Measurements from ENCODE around the gene ADAMTS16.

Gene ADAMTS16

DNA sequence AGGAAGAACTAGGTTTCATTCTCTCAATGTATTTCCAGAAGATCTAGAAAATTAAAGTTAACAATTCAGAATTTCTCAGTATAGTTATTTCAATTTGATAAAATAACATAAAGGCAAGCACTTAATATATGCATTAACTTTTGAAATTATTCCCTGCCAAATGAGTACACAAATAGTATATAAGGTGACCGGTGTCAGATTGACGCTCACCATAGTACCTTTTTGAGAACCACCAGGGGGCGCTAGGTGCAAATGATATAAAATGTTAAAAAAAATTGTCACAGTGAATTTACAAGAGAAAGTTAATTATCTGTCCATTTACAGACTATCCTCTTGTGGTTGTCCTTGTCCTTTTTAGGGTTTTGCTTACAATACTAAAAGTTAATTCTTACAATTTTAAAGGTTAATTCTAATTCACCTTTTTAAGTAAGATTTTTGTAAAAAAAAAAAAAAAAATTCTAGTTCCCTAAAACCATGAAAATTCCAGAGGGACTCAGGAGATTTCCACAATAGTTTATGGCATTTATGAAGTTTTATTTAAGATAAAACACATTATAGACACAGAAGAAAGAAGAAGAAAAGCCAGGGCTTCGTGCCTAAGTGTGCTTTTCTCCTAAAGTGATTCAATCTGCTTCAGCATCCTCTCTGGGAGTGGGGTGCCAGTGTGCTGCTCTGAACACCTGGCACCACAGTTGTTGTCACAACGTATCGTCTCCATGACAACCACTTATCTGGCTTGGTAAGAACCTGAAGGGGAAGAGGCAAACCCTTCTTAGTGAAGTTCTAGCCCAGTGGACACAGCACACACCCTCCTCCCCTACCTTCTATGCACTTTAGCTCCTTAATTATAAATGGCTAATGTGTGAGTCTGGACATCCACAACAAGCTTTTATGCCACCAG lies 1.7 kb downstream of the ADAMTS16 start:
- no peak overlapping the region for H3K4me3 ChIP-seq (ENCODE audit: low read depth in 1 of 2, low read length in 2 of 2)
- no peak overlapping the region for H3K27ac ChIP-seq (ENCODE audit: low read depth, low read length)
- H3K9ac ChIP-seq (ENCODE audit: low read depth in 1 of 2, low read length in 2 of 2) = no peak overlapping the region
- no peaks in the 10 kb centered on the region for H3K9me3 ChIP-seq (ENCODE audit: control insufficient read depth in 1 of 2, low read length in 2 of 2)
- no peaks in the 10 kb centered on the region for H3K4me1 ChIP-seq (ENCODE audit: control insufficient read depth in 1 of 2, insufficient read depth in 2 of 2, low read length in 2 of 2)
- peaks cover 11 to 27% of the 10 kb centered on the region in 2 donors for H3K27me3 ChIP-seq (ENCODE audit: control insufficient read depth in 1 of 2, insufficient read depth in 2 of 2, low read length in 2 of 2)
- no peaks in the 10 kb centered on the region for H3K36me3 ChIP-seq (ENCODE audit: control insufficient read depth in 1 of 2, insufficient read depth in 2 of 2, low read length in 2 of 2)

DNA sequence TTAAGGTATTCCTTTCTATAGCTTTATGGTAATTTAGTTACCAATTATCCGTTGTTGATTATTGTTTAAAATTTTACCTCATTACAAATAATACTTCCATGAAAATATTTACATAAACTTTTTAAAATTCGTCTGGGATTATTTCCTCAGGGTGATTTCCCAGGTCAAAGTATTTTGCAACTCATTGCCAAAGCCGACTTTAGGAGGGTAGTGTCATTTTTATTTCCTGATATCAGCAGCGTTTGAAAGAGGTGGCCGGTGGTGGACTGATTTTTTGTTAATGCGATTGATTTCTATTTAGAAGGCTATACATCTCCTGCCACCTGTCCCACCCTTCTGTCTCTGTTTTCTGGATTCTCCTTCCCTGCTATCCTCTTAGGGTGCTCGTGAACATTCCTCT lies 4.3 kb downstream of the ADAMTS16 start:
- Histone ChIP-seq H3K9me3 (ENCODE audit: control insufficient read depth in 1 of 2, low read length in 2 of 2) (no peaks in the 10 kb centered on the region), H3K27me3 (ENCODE audit: control insufficient read depth in 1 of 2, insufficient read depth in 2 of 2, low read length in 2 of 2) (peaks cover 11 to 21% of the 10 kb centered on the region in 2 donors), H3K4me3 (ENCODE audit: low read depth in 1 of 2, low read length in 2 of 2) (no peak overlapping the region), H3K4me1 (ENCODE audit: control insufficient read depth in 1 of 2, insufficient read depth in 2 of 2, low read length in 2 of 2) (no peaks in the 10 kb centered on the region), H3K27ac (ENCODE audit: low read depth, low read length) (no peak overlapping the region), H3K9ac (ENCODE audit: low read depth in 1 of 2, low read length in 2 of 2) (no peak overlapping the region), H3K36me3 (ENCODE audit: control insufficient read depth in 1 of 2, insufficient read depth in 2 of 2, low read length in 2 of 2) (no peaks in the 10 kb centered on the region)

DNA sequence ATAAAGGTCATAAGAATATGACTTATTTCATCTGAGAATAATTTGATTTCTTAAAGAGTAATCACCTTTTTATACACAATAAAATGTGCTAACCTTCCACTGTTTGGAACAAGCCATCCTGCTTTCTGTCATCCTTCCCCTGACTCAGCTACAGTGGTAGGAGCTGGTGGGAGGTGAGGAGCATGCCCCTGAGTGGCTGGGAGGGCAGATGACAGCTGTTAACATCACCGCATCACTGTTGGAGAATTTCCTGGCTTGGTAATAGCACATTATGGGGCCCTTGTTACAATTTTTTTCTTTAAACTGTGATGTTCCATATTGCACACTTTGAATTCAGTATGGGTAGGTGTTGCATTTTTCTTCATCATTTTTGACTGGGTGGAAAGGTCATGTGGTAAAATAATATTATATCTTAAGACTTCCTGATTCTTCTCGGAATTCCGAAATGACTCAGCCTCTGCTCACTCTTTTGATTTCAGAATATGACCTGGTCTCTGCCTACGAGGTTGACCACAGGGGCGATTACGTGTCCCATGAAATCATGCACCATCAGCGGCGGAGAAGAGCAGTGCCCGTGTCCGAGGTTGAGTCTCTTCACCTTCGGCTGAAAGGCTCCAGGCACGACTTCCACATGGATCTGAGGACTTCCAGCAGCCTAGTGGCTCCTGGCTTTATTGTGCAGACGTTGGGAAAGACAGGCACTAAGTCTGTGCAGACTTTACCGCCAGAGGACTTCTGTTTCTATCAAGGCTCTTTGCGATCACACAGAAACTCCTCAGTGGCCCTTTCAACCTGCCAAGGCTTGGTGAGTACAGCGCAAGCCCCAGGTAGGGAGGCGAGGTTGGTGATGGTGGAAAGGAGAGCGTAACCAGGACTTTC lies 5.8 kb downstream of the ADAMTS16 start:
- Histone ChIP-seq H3K4me1 (ENCODE audit: control insufficient read depth in 1 of 2, insufficient read depth in 2 of 2, low read length in 2 of 2) (no peaks in the 10 kb centered on the region), H3K9me3 (ENCODE audit: control insufficient read depth in 1 of 2, low read length in 2 of 2) (peaks cover 0 to 4% of the 10 kb centered on the region in 2 donors)

DNA sequence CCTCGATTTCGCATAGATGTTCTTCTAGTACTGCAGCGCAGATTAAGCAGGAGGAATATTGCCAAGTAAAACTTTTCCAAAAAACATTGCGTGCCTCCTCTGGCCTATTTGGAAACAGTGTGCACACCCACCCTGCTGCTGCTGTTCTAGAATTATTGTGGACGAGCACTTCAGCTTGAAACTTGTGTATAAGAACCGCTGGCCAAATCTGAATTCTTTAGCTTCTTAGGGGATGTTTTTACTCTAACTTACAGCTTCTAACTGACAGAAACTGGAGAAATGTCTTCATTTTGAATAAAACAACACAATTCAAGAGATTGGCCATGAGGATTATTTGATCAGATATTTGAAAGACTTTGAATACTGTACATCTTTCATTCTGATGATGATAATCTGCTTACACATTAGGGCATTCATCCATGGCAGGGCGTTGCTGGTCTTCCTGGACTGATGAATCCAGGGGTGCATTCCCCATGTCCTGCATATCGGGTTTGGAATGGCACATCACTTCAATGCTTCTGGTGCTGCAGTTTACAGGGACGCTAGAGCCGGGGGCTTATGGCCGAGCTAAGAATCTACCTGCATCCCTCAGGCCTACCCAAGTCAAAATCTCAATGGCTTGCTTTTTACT lies 6.5 kb downstream of the ADAMTS16 start:
- peaks cover 0 to 4% of the 10 kb centered on the region in 2 donors for H3K9me3 ChIP-seq (ENCODE audit: control insufficient read depth in 1 of 2, low read length in 2 of 2)
- H3K27ac ChIP-seq (ENCODE audit: low read depth, low read length) = no peak overlapping the region
- no peak overlapping the region for H3K9ac ChIP-seq (ENCODE audit: low read depth in 1 of 2, low read length in 2 of 2)
- no peaks in the 10 kb centered on the region for H3K36me3 ChIP-seq (ENCODE audit: control insufficient read depth in 1 of 2, insufficient read depth in 2 of 2, low read length in 2 of 2)
- no peak overlapping the region for H3K4me3 ChIP-seq (ENCODE audit: low read depth in 1 of 2, low read length in 2 of 2)
- H3K4me1 ChIP-seq (ENCODE audit: control insufficient read depth in 1 of 2, insufficient read depth in 2 of 2, low read length in 2 of 2) = no peaks in the 10 kb centered on the region
- H3K27me3 ChIP-seq (ENCODE audit: control insufficient read depth in 1 of 2, insufficient read depth in 2 of 2, low read length in 2 of 2) = peaks cover 0 to 7% of the 10 kb centered on the region in 2 donors

More for the DNA sequence above, 5.8 kb downstream of the ADAMTS16 start:
- Histone ChIP-seq H3K9ac (ENCODE audit: low read depth in 1 of 2, low read length in 2 of 2) (no peak overlapping the region), H3K27me3 (ENCODE audit: control insufficient read depth in 1 of 2, insufficient read depth in 2 of 2, low read length in 2 of 2) (peaks cover 5 to 14% of the 10 kb centered on the region in 2 donors), H3K27ac (ENCODE audit: low read depth, low read length) (no peak overlapping the region), H3K4me3 (ENCODE audit: low read depth in 1 of 2, low read length in 2 of 2) (no peak overlapping the region), H3K36me3 (ENCODE audit: control insufficient read depth in 1 of 2, insufficient read depth in 2 of 2, low read length in 2 of 2) (no peaks in the 10 kb centered on the region)

- Histone ChIP-seq H3K9ac (ENCODE audit: low read depth in 1 of 2, low read length in 2 of 2) (no peak overlapping the region), H3K4me1 (ENCODE audit: control insufficient read depth in 1 of 2, insufficient read depth in 2 of 2, low read length in 2 of 2) (no peaks in the 10 kb centered on the region), H3K4me3 (ENCODE audit: low read depth in 1 of 2, low read length in 2 of 2) (no peak overlapping the region), H3K9me3 (ENCODE audit: control insufficient read depth in 1 of 2, low read length in 2 of 2) (peaks cover 0 to 4% of the 10 kb centered on the region in 2 donors), H3K36me3 (ENCODE audit: control insufficient read depth in 1 of 2, insufficient read depth in 2 of 2, low read length in 2 of 2) (no peaks in the 10 kb centered on the region), H3K27me3 (ENCODE audit: control insufficient read depth in 1 of 2, insufficient read depth in 2 of 2, low read length in 2 of 2) (no peaks in the 10 kb centered on the region), H3K27ac (ENCODE audit: low read depth, low read length) (no peak overlapping the region)
Measured at GRCh38 chr5:5149154-5149553, 9.0 kb downstream of the ADAMTS16 start.

- Histone ChIP-seq H3K27ac (ENCODE audit: low read depth, low read length) (no peak overlapping the region), H3K4me3 (ENCODE audit: low read depth in 1 of 2, low read length in 2 of 2) (no peak overlapping the region), H3K4me1 (ENCODE audit: control insufficient read depth in 1 of 2, insufficient read depth in 2 of 2, low read length in 2 of 2) (no peaks in the 10 kb centered on the region), H3K9me3 (ENCODE audit: control insufficient read depth in 1 of 2, low read length in 2 of 2) (peaks cover 0 to 4% of the 10 kb centered on the region in 2 donors), H3K9ac (ENCODE audit: low read depth in 1 of 2, low read length in 2 of 2) (no peak overlapping the region), H3K36me3 (ENCODE audit: control insufficient read depth in 1 of 2, insufficient read depth in 2 of 2, low read length in 2 of 2) (no peaks in the 10 kb centered on the region), H3K27me3 (ENCODE audit: control insufficient read depth in 1 of 2, insufficient read depth in 2 of 2, low read length in 2 of 2) (no peaks in the 10 kb centered on the region)
Measured at GRCh38 chr5:5150667-5151066, 10.5 kb downstream of the ADAMTS16 start.

DNA sequence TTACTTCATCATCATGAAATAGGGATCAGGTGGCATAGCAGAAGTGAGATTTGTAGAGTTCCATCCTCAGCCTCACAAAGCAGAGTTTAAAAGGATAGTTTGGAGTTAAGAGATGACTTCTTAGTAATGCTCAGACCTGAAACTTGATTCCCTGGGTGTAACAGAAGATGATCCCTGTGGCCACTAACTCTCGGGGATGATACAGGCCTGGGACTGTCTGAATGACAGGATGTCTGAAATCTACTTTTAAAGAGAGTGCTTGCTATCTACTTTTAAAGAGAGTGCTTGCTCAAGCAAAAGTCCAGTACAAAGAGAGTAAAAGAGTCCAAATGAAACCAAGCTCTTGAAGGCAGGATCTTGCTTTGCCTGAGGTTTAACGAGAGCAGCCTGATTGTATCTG lies 14.6 kb downstream of the ADAMTS16 start:
- Histone ChIP-seq H3K27ac (ENCODE audit: low read depth, low read length) (no peak overlapping the region), H3K9me3 (ENCODE audit: control insufficient read depth in 1 of 2, low read length in 2 of 2) (peaks cover 0 to 4% of the 10 kb centered on the region in 2 donors), H3K4me3 (ENCODE audit: low read depth in 1 of 2, low read length in 2 of 2) (no peak overlapping the region), H3K36me3 (ENCODE audit: control insufficient read depth in 1 of 2, insufficient read depth in 2 of 2, low read length in 2 of 2) (no peaks in the 10 kb centered on the region), H3K4me1 (ENCODE audit: control insufficient read depth in 1 of 2, insufficient read depth in 2 of 2, low read length in 2 of 2) (no peaks in the 10 kb centered on the region), H3K9ac (ENCODE audit: low read depth in 1 of 2, low read length in 2 of 2) (no peak overlapping the region), H3K27me3 (ENCODE audit: control insufficient read depth in 1 of 2, insufficient read depth in 2 of 2, low read length in 2 of 2) (no peaks in the 10 kb centered on the region)

DNA sequence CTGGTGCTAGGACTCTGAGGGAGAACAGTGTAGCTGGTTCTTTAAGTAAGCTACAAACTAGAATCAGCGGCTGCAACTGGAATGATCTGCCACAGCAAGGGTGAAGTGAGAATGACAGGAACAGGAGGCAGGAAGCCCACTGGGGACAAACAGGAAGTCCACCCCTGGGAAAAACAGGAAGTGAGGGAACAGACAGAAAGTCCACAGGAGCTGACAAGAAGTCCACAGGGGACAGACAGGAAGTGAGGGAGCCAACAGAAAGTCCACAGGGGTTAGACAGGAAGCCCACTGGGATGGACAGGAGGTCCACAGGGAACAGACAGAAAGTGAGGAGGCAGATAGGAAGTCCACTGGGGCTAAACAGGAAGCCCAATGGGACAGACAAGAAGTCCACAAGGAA lies 15.5 kb downstream of the ADAMTS16 start:
- H3K9ac ChIP-seq (ENCODE audit: low read depth in 1 of 2, low read length in 2 of 2) = no peak overlapping the region
- H3K4me3 ChIP-seq (ENCODE audit: low read depth in 1 of 2, low read length in 2 of 2) = no peak overlapping the region
- no peaks in the 10 kb centered on the region for H3K4me1 ChIP-seq (ENCODE audit: control insufficient read depth in 1 of 2, insufficient read depth in 2 of 2, low read length in 2 of 2)
- no peak overlapping the region for H3K27ac ChIP-seq (ENCODE audit: low read depth, low read length)
- no peaks in the 10 kb centered on the region for H3K27me3 ChIP-seq (ENCODE audit: control insufficient read depth in 1 of 2, insufficient read depth in 2 of 2, low read length in 2 of 2)
- peaks cover 0 to 3% of the 10 kb centered on the region in 2 donors for H3K9me3 ChIP-seq (ENCODE audit: control insufficient read depth in 1 of 2, low read length in 2 of 2)
- H3K36me3 ChIP-seq (ENCODE audit: control insufficient read depth in 1 of 2, insufficient read depth in 2 of 2, low read length in 2 of 2) = no peaks in the 10 kb centered on the region

GRCh38 chr5:5156471-5157082 lies 16.4 kb downstream of the ADAMTS16 start:
- Histone ChIP-seq H3K4me1 (ENCODE audit: control insufficient read depth in 1 of 2, insufficient read depth in 2 of 2, low read length in 2 of 2) (no peaks in the 10 kb centered on the region), H3K27ac (ENCODE audit: low read depth, low read length) (no peak overlapping the region), H3K9ac (ENCODE audit: low read depth in 1 of 2, low read length in 2 of 2) (no peak overlapping the region), H3K4me3 (ENCODE audit: low read depth in 1 of 2, low read length in 2 of 2) (no peak overlapping the region), H3K27me3 (ENCODE audit: control insufficient read depth in 1 of 2, insufficient read depth in 2 of 2, low read length in 2 of 2) (no peaks in the 10 kb centered on the region), H3K36me3 (ENCODE audit: control insufficient read depth in 1 of 2, insufficient read depth in 2 of 2, low read length in 2 of 2) (no peaks in the 10 kb centered on the region), H3K9me3 (ENCODE audit: control insufficient read depth in 1 of 2, low read length in 2 of 2) (no peaks in the 10 kb centered on the region)
